Brain pericyte (primary cell): ENCODE data around the gene PRR36.

Experiments used
- DNase-seq: peaks from one replicate; pipeline ENCODE4 v3.0.0-alpha.2; 2012; ENCODE audit warnings: low read depth, low spot score

PRR36 gene

GRCh38 chr19:7846155-7846646 is 28.0 kb downstream of the PRR36 start:
- no peak for DNase-seq

- DNase-seq, result no peak
These were observed 28.6 kb downstream of the PRR36 start for GRCh38 chr19:7845390-7846154.

- DNase-seq, result no peak
These were observed 29.2 kb downstream of the PRR36 start for GRCh38 chr19:7844951-7845350.

GRCh38 chr19:7844405-7844804 is 29.8 kb downstream of the PRR36 start:
- no peak for DNase-seq

DNA sequence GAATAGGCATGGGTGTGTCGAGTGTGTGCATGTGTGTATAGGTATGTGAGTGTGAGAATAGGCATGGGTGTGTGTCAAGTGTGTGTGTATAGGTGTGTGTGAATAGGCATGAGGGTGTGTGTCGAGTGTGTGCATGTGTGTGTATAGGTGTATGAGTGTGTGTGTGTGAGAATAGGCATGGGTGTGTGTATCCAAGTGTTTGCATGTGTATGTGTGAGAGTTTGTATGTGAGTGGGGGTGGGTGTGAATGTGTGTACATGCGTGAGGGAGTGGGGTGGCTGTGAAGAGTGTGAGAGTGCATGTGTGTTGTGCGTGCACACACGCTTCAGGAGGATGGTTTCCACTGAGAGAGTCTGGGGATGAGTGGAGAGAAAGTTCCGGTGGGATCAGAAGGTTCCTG is 30.7 kb downstream of the PRR36 start:
- DNase-seq, result no peak

DNA sequence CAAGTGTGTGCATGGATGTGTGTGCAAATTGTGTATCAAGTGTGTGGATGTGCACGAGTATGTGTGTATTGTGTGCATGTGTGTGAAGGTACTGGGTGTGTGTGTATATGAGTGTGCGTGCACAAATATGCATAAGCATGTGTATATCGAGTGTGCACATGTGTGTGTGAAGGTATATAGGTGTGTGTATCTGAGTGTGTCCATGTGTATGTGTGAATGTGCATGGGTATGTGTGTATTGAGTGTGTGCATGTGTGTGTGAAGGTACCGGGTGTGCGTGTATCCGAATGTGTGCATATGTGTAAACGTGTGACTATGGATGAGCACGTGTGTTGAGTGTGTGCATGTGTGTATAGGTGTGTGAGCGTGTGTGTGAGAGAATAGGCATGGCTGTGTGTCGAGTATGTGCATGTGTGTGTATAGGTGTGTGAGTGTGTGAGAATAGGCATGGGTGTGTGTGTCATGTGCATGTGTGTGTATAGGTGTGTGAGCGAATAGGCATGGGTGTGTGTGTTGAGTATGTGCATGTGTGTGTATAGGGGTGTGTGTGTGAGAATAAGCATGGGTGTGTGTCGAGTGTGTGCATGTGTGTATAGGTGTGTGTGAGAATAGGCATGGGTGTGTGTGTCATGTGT is 31.4 kb downstream of the PRR36 start:
- DNase-seq, result no peak

GRCh38 chr19:7841751-7842660 is 32.2 kb downstream of the PRR36 start:
- no peak for DNase-seq

DNA sequence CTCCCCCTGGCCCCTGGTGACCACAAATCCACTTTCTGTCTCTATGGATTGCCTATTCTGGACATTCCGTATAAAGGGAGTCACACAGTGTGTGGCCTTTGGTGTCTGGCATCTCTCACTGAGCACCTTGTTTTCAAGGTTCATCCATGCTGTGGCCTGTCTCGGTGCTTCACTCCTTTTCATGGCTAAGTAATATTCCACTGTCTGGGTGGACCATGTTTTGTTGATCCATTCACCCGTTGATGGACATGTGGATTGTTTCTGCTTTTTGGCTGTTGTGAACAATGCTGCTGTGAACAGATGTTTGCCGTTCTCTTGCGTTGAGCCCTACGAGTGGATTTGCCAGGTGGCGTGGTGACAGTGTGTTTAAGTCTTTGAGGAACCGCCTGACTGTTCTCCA is 33.6 kb downstream of the PRR36 start:
- no peak for DNase-seq

DNA sequence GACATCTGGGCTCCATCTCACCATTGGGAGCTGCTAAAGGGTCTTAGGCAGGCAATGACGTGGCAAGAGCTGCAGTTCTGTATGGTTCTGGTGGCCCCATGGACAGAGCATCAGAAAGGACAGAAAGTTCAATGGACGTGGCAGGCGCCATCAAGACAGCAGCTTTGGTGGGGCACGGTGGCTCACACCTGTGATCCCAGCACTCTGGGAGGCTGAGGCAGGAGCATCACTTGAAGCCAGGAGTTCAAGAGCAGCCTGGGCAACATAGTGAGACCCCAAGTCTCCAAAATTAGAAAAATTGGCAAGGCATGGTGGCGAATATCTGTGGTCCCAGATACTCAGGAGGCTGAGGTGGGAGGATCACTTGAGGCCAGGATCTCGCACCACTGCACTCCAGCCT is 34.7 kb downstream of the PRR36 start:
- no peak for DNase-seq

DNA sequence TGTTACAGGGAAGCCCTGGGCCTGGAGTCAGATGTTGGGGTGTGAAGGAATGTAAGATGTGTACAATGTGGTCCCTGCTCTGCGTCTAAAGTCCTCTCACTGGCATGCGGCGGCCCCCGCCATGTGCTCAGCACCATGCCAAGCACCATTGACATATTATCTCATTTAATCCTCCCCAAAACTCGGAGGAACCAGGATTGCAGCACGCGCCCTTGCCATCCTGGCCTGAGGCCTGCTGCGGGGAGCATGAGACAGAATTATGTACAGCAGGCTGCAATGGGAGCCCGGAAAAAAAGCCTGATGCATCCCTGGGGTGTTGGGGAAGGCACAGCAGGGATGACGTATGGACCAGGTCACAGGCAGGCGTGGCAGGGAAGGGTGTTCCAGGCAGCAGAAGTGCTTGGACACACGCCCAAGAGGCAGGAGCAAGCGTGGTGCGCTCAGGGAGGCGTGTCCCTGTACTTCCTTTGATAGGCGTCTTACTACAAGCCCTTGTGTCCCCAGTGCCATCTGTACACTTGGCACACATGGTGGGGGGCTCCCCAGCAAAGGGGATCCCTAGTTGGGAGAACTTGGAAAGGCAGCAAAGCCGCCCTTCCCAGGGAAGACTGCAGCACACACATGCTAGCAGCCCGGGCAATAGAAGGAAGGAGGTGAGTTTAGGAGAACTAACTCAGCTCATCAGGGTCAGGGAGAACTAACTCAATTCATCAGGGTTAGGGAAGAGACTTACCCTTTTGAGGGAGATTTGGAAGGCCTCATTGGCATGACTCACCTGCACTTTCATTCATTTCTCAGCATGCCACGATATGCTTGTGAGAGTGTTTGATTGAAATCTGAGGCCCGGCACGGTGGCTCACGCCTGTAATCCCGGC is 40.7 kb downstream of the PRR36 start:
- no peak for DNase-seq

- DNase-seq, result no peak
These were observed 41.4 kb downstream of the PRR36 start for GRCh38 chr19:7832781-7833180.

DNA sequence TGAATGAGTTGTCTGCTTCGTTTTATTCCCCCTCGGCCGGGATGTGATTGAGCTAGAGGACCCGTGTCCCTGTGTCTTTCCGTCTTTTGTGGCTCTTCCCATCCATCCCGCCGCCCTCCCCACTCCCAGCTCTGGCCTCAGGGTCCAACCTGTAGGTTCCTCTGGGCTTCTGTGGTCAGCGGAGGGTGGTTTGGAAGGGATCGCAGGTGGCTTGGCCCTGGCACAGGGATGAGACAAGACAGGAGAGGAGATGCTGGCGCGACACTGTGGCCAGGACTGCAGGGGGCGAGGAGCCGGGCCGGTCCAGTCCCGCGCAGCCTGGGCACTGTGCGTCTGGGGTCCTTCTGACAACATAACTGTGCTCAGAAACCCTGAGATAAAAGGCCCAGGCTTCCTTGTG is 42.2 kb downstream of the PRR36 start:
- DNase-seq, result no peak

DNA sequence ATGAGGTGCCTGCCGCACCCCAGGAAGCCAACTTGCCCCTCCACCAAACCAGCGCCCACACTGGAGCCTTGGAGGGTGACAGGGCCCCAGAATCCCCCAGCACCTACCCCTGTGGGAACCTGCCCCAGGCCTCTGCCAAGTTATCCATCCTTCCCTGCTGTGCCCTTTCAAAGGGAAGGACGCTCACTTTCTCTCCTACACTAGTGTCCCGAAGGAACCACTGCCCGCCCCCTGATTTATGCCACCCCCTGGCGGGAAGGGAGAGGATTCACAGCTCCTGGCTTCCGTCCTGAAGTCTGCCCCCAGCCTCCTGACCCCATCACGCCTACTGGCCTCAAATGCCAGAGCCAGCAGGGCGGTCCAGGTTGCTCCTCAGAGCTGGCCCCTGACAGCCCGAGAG is 42.7 kb downstream of the PRR36 start:
- no peak for DNase-seq

GRCh38 chr19:7830823-7831222 is 43.4 kb downstream of the PRR36 start:
- no peak for DNase-seq

- DNase-seq, result no peak
These were observed 43.9 kb downstream of the PRR36 start for GRCh38 chr19:7830272-7830771.

DNA sequence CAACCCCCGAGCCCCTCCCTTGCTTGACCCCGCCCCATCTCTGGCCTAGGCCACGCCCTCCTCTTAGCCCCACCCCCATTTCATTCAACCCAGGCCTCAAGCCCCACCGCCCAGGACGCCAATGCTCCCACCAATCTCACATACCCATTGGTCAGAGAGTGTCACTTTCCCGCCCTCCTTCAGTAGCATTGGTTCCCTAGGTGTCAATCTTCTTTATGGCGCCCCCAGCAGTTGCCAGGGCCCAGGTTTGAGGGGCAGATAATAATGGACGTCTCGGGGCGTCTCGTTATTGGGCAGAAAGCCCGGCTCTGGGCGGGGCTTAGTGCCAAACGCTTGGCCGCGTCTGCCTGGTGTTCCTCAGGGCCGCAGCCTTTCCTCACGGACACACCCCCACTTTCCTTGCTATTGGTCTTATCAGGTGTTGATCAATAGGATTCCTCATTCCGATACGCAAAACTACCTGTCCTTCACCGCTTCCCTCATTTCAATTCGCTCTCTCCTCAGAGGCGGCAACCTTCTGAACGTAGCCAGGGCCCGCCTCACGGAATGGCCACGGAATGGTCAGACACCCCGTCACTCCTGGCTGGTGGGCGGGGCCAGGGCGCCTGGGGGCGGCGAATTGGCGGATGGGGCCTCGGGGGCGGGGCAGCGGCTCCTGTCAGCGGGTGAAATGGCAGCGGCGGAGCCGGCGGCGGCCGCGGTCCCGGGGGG is 44.5 kb downstream of the PRR36 start, which contains the start of gene EVI5L:
EVI5L (plus strand) TSS at position 658 of the 711 bp plus-strand sequence. CDS start 16,325 bp downstream, outside the sequence.
- peak; percentile 100 for DNase-seq

DNA sequence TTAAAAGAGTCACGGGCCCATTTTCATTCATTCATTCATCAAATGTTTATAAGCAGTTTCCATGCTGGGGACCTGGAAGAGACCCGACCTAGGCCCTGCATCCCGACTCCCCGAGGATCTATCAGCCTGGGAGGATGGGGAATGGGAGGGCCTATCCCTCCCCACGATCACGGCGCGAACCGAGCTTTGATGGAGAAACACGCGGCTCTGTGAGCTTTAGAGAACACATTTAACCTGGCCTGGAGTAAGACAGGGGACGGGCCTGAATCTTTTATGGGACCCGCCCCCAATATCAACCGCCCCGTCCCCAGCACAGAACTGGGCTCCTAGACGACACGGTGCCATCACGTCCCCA is 45.0 kb downstream of the PRR36 start:
- DNase-seq, result no peak

DNA sequence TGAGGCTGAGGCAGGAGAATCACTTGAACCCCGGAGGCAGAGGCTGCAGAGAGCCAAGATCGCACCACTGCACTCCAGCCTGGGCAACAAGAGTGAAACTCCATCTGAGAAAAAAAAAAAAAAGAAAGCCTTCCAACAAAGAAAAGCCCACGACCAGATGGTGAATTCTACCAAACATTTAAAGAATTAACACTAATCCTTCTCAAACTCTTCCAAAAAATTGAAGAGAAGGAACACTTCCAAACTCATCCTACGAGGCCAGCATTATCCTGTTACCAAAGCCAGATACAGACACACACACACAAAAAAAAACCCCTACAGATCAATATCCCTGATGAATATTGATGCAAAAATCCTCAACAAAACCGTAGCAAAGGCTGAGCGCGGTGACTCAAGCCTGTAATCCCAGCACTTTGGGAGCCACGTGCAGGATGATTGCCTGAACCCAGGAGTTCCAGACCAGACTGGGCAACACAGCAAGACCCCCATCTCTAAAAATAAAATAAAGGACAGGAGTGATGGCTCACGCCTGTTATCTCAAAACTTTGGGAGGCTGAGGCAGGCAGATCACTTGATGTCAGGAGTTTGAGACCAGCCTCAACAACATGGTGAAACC is 50.4 kb downstream of the PRR36 start:
- no peak for DNase-seq

GRCh38 chr19:7822910-7823515 is 51.2 kb downstream of the PRR36 start:
- no peak for DNase-seq
